OCI-M1 (cell line): ENCODE results near the gene TOM1L2.

Experiments
- DNase-seq: peaks from one replicate; lab custom pipeline; 2025; lab: John Stamatoyannopoulos, UW

TOM1L2 gene

GRCh38 chr17:17994271-17995069, 22.3 kb upstream of the TOM1L2 start:
- DNase-seq: peak; percentile 3

- no peak for DNase-seq
Measured at GRCh38 chr17:17993852-17994251, 21.7 kb upstream of the TOM1L2 start.

GRCh38 chr17:17993366-17993765, 21.2 kb upstream of the TOM1L2 start:
- DNase-seq: no peak

GRCh38 chr17:17990282-17990681, 18.1 kb upstream of the TOM1L2 start:
- no peak for DNase-seq

- no peak for DNase-seq
Measured at GRCh38 chr17:17989618-17990017, 17.4 kb upstream of the TOM1L2 start.

- DNase-seq: no peak
Measured at GRCh38 chr17:17989081-17989480, 16.9 kb upstream of the TOM1L2 start.

- DNase-seq: no peak
Measured at GRCh38 chr17:17988427-17988945, 16.3 kb upstream of the TOM1L2 start.

- DNase-seq: no peak
Measured at GRCh38 chr17:17987901-17988300, 15.7 kb upstream of the TOM1L2 start.

GRCh38 chr17:17987187-17987896, 15.1 kb upstream of the TOM1L2 start:
- no peak for DNase-seq

- DNase-seq: peak; percentile 2
Measured at GRCh38 chr17:17985555-17985954, 13.4 kb upstream of the TOM1L2 start.

GRCh38 chr17:17985153-17985552, 13.0 kb upstream of the TOM1L2 start:
- no peak for DNase-seq

- DNase-seq: no peak
Measured at GRCh38 chr17:17983776-17984175, 11.6 kb upstream of the TOM1L2 start.

GRCh38 chr17:17983376-17983775, 11.2 kb upstream of the TOM1L2 start:
- no peak for DNase-seq

GRCh38 chr17:17982801-17983200, 10.6 kb upstream of the TOM1L2 start:
- DNase-seq: no peak

GRCh38 chr17:17981330-17981729, 9.1 kb upstream of the TOM1L2 start:
- DNase-seq: no peak

- DNase-seq: no peak
Measured at GRCh38 chr17:17979778-17980177, 7.6 kb upstream of the TOM1L2 start.

- peak; percentile 4 for DNase-seq
Measured at GRCh38 chr17:17978481-17979424, 6.6 kb upstream of the TOM1L2 start.

GRCh38 chr17:17976931-17977570, 4.9 kb upstream of the TOM1L2 start:
- DNase-seq: no peak

GRCh38 chr17:17975436-17975835, 3.2 kb upstream of the TOM1L2 start:
- no peak for DNase-seq

GRCh38 chr17:17972952-17973254, 703 bp upstream of the TOM1L2 start:
- no peak for DNase-seq

GRCh38 chr17:17971431-17972125, 622 bp downstream of the TOM1L2 start:
- no peak for DNase-seq
